ENCODE measurements around the gene ACOXL. TPM values are rescaled to one million over a fixed set of nuclear protein-coding genes. Genes with fewer than 3 reads are reported as not detected.

ACOXL gene
- total RNA-seq, 3 donors from 2014 or later = 0.24 to 0.32 (median 0.30) TPM

GRCh38 chr2:111149882-111150455 is 417.6 kb downstream of the ACOXL start:
- no peaks in the 10 kb centered on the region for H3K9me3 Mint-ChIP-seq
- H3K4me3 Mint-ChIP-seq = no peak overlapping the region
- peaks cover 8% of the 10 kb centered on the region for H3K4me1 Mint-ChIP-seq (ENCODE audit: low read depth)
- H3K27me3 Mint-ChIP-seq (ENCODE audit: low read depth) = no peaks in the 10 kb centered on the region
- no peak for DNase-seq
- ATAC-seq = no peak
- H3K36me3 Mint-ChIP-seq (ENCODE audit: insufficient read depth) = peaks cover 56% of the 10 kb centered on the region

DNA sequence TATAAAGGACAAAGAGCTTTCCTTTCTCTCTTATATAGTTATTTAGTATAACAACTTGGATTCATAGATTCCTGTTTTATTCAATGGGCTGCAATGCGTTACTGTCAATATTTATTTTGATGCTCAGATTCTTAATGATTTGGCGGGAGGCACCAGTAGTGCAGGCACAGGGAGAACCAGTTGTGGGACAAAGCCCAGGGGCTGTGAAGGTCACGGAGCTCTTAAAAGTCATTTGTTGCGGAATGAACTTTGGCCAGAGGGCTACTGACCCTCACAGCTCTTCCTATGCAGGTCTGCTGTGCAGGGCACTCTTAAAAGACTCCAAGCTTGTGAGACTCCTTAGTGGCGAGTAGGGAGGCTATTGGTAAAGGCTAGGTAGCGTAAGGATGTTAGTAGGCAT is 422.4 kb downstream of the ACOXL start:
- no peaks in the 10 kb centered on the region for H3K27me3 Mint-ChIP-seq (ENCODE audit: low read depth)
- no peak overlapping the region for H3K4me3 Mint-ChIP-seq
- ATAC-seq (no peak), DNase-seq (no peak)
- peaks cover 60% of the 10 kb centered on the region for H3K36me3 Mint-ChIP-seq (ENCODE audit: insufficient read depth)
- H3K4me1 Mint-ChIP-seq (ENCODE audit: low read depth) = peaks cover 30% of the 10 kb centered on the region
- H3K9me3 Mint-ChIP-seq = no peaks in the 10 kb centered on the region

DNA sequence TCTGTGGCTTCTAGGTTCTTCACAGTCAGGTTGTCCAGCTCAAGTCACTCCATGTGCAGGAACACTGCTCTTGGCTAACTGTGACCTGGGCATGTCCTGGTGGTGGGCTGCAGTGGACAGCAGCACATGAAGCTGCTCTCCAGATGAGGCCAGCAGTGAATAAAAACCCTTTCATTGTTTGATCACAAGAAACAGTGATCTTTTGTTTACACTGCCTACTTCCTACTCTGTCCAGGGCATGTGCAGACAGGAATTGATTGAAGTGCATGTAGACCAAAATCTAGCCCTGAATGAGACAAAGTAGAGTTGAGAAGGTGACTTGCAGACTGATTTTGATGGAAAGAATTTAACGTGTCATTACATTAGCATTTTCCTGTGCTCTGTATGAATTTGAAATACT is 423.2 kb downstream of the ACOXL start:
- Mint-ChIP-seq H3K27me3 (ENCODE audit: low read depth) (no peaks in the 10 kb centered on the region), H3K4me1 (ENCODE audit: low read depth) (peaks cover 35% of the 10 kb centered on the region), H3K36me3 (ENCODE audit: insufficient read depth) (peaks cover 60% of the 10 kb centered on the region), H3K4me3 (no peak overlapping the region), H3K9me3 (no peaks in the 10 kb centered on the region)
- no peak for ATAC-seq
- no peak for DNase-seq

- Mint-ChIP-seq H3K9me3 (no peaks in the 10 kb centered on the region), H3K27me3 (ENCODE audit: low read depth) (no peaks in the 10 kb centered on the region), H3K4me1 (ENCODE audit: low read depth) (peaks cover 36% of the 10 kb centered on the region), H3K4me3 (no peak overlapping the region), H3K36me3 (ENCODE audit: insufficient read depth) (peaks cover 59% of the 10 kb centered on the region)
- ATAC-seq (no peak), DNase-seq (no peak)
Observed at GRCh38 chr2:111156529-111156928, 424.2 kb downstream of the ACOXL start.

GRCh38 chr2:111157071-111157661 is 424.8 kb downstream of the ACOXL start:
- Mint-ChIP-seq H3K27me3 (ENCODE audit: low read depth) (no peaks in the 10 kb centered on the region), H3K4me1 (ENCODE audit: low read depth) (peaks cover 42% of the 10 kb centered on the region)

GRCh38 chr2:111157798-111158197 is 425.4 kb downstream of the ACOXL start:
- Mint-ChIP-seq H3K9me3 (no peaks in the 10 kb centered on the region), H3K36me3 (ENCODE audit: insufficient read depth) (peaks cover 59% of the 10 kb centered on the region), H3K27me3 (ENCODE audit: low read depth) (no peaks in the 10 kb centered on the region), H3K4me1 (ENCODE audit: low read depth) (peaks cover 47% of the 10 kb centered on the region), H3K4me3 (no peak overlapping the region)
- DNase-seq = no peak
- no peak for ATAC-seq

More at GRCh38 chr2:111157071-111157661, 424.8 kb downstream of the ACOXL start:
- no peak for DNase-seq
- H3K9me3 Mint-ChIP-seq = no peaks in the 10 kb centered on the region
- no peak overlapping the region for H3K4me3 Mint-ChIP-seq
- peak; percentile 25 to 27 for ATAC-seq
- peaks cover 55% of the 10 kb centered on the region for H3K36me3 Mint-ChIP-seq (ENCODE audit: insufficient read depth)

DNA sequence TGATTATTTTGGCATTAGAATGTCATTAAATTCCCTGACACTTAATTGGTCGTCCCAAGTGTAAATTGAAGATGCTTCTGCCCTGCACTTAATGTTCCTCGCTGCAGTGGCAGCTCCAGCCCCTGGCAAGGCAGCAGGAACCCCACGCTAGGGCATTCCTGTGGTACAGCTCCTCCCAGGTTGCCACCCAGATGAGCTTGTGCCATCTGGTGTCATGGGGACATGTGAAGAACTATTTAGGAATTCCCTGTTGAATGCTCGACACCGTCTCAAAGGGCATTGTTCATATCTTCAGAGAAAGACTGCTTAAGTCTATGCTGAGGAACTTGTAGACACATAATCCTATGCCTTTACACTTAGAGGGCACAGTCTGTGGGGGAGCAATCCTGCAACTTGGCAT is 427.3 kb downstream of the ACOXL start:
- no peak for ATAC-seq
- peaks cover 51% of the 10 kb centered on the region for H3K4me1 Mint-ChIP-seq (ENCODE audit: low read depth)
- H3K9me3 Mint-ChIP-seq = no peaks in the 10 kb centered on the region
- no peaks in the 10 kb centered on the region for H3K27me3 Mint-ChIP-seq (ENCODE audit: low read depth)
- peaks cover 58% of the 10 kb centered on the region for H3K36me3 Mint-ChIP-seq (ENCODE audit: insufficient read depth)
- no peak overlapping the region for H3K4me3 Mint-ChIP-seq
- DNase-seq = no peak

GRCh38 chr2:111160758-111161157 is 428.4 kb downstream of the ACOXL start:
- Mint-ChIP-seq H3K36me3 (ENCODE audit: insufficient read depth) (peaks cover 60% of the 10 kb centered on the region), H3K4me3 (no peak overlapping the region), H3K27me3 (ENCODE audit: low read depth) (no peaks in the 10 kb centered on the region), H3K4me1 (ENCODE audit: low read depth) (peaks cover 47% of the 10 kb centered on the region), H3K9me3 (no peaks in the 10 kb centered on the region)
- DNase-seq (no peak), ATAC-seq (no peak)

- Mint-ChIP-seq H3K4me1 (ENCODE audit: low read depth) (peaks cover 36% of the 10 kb centered on the region), H3K27me3 (ENCODE audit: low read depth) (no peaks in the 10 kb centered on the region), H3K36me3 (ENCODE audit: insufficient read depth) (peaks cover 49% of the 10 kb centered on the region), H3K9me3 (no peaks in the 10 kb centered on the region), H3K4me3 (no peak overlapping the region)
- ATAC-seq (no peak), DNase-seq (no peak)
Observed at GRCh38 chr2:111161971-111162370, 429.6 kb downstream of the ACOXL start.

GRCh38 chr2:111162718-111163331 is 430.5 kb downstream of the ACOXL start:
- Mint-ChIP-seq H3K27me3 (ENCODE audit: low read depth) (no peaks in the 10 kb centered on the region), H3K4me3 (no peak overlapping the region), H3K36me3 (ENCODE audit: insufficient read depth) (peaks cover 44% of the 10 kb centered on the region), H3K9me3 (no peaks in the 10 kb centered on the region), H3K4me1 (ENCODE audit: low read depth) (peaks cover 36% of the 10 kb centered on the region)
- DNase-seq = no peak
- peak; percentile 42 for ATAC-seq

DNA sequence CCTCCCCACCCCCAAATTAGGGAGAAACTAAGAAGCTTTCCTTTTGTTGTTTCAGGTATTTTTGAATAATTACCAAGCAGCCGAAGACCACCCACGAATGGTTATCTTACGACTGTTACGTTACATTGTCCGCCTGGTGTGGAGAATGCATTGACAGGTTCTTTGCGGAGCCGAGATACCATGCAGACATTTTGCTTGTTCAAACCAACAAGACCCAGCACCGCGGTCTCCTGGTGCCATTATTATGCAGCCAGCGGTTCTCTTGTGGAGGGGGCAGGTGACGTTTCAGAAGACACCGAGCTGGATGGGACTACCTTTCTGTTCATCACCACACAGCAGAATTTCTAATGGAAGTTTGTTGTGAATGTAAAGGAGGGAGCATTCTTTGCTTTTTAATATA is 431.7 kb downstream of the ACOXL start:
- no peak for DNase-seq
- Mint-ChIP-seq H3K9me3 (no peaks in the 10 kb centered on the region), H3K4me1 (ENCODE audit: low read depth) (peaks cover 43% of the 10 kb centered on the region), H3K4me3 (no peak overlapping the region), H3K36me3 (ENCODE audit: insufficient read depth) (peaks cover 44% of the 10 kb centered on the region), H3K27me3 (ENCODE audit: low read depth) (no peaks in the 10 kb centered on the region)
- no peak for ATAC-seq

- Mint-ChIP-seq H3K9me3 (no peaks in the 10 kb centered on the region), H3K4me1 (ENCODE audit: low read depth) (peaks cover 43% of the 10 kb centered on the region), H3K27me3 (ENCODE audit: low read depth) (no peaks in the 10 kb centered on the region), H3K36me3 (ENCODE audit: insufficient read depth) (peaks cover 41% of the 10 kb centered on the region), H3K4me3 (no peak overlapping the region)
- no peak for ATAC-seq
- no peak for DNase-seq
Observed at GRCh38 chr2:111165084-111165483, 432.7 kb downstream of the ACOXL start.

DNA sequence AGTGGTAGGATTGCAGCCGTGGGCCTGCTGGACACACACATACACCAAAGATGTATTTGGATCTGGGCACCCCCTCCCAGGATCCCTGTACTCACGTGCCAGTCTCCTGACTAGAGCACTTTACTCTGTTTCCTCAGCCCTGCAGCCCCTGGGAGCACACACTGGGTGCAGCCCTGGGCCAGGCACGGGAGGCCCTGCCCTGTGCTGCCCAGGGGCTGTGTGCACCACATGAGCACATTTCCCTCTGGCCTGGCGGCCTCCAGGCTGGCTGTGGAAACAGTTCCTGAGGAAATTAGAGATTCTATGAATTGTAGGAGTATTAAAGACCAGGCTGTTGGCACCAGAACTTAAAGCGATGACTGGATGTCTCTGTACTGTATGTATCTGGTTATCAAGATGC is 433.7 kb downstream of the ACOXL start:
- Mint-ChIP-seq H3K9me3 (no peaks in the 10 kb centered on the region), H3K4me1 (ENCODE audit: low read depth) (peaks cover 39% of the 10 kb centered on the region), H3K4me3 (no peak overlapping the region), H3K36me3 (ENCODE audit: insufficient read depth) (peaks cover 33% of the 10 kb centered on the region), H3K27me3 (ENCODE audit: low read depth) (no peaks in the 10 kb centered on the region)
- ATAC-seq = no peak
- DNase-seq = no peak

GRCh38 chr2:111167076-111167862 is 434.9 kb downstream of the ACOXL start:
- H3K4me1 Mint-ChIP-seq (ENCODE audit: low read depth) = peaks cover 31% of the 10 kb centered on the region
- no peak for ATAC-seq

GRCh38 chr2:111167863-111168162 is 435.4 kb downstream of the ACOXL start:
- Mint-ChIP-seq H3K27me3 (ENCODE audit: low read depth) (peaks cover 5% of the 10 kb centered on the region), H3K4me3 (no peak overlapping the region), H3K4me1 (ENCODE audit: low read depth) (peaks cover 26% of the 10 kb centered on the region), H3K9me3 (no peaks in the 10 kb centered on the region), H3K36me3 (ENCODE audit: insufficient read depth) (peaks cover 20% of the 10 kb centered on the region)
- DNase-seq = no peak
- no peak for ATAC-seq

More at GRCh38 chr2:111167076-111167862, 434.9 kb downstream of the ACOXL start:
- H3K4me3 Mint-ChIP-seq = no peak overlapping the region
- no peak for DNase-seq
- peaks cover 3% of the 10 kb centered on the region for H3K27me3 Mint-ChIP-seq (ENCODE audit: low read depth)
- H3K9me3 Mint-ChIP-seq = no peaks in the 10 kb centered on the region
- peaks cover 26% of the 10 kb centered on the region for H3K36me3 Mint-ChIP-seq (ENCODE audit: insufficient read depth)

Measured in activated T-cell treated with anti-CD3 and anti-CD28 coated beads, Interleukin-2, amount 50 U/mL, for 4 hours (primary cell).